Effector memory CD4-positive, alpha-beta T cell (primary cell): ENCODE data around the gene CPNE4.

Source experiments
- DNase-seq, 3 donors: peaks; one replicate each; pipeline ENCODE4 v3.0.0-alpha.2; 2020
- H3K27ac ChIP-seq: 2 replicates; pipeline ENCODE4 v1.7.0; 2013; ENCODE audit warnings: mild to moderate bottlenecking, low read length, moderate library complexity; ENCODE audit not compliant: insufficient read depth, poor library complexity, severe bottlenecking
- H3K27me3 ChIP-seq: replicated peaks from 2 replicates; pipeline ENCODE4 v1.7.0; 2013; ENCODE audit warnings: mild to moderate bottlenecking, low read length; ENCODE audit not compliant: insufficient read depth, control insufficient read depth, poor library complexity, severe bottlenecking
- H3K36me3 ChIP-seq: 2 replicates; pipeline ENCODE4 v1.7.0; 2013; ENCODE audit warnings: mild to moderate bottlenecking, low read length, moderate library complexity; ENCODE audit not compliant: control insufficient read depth, insufficient read depth
- H3K4me1 ChIP-seq: 2 replicates; pipeline ENCODE4 v1.7.0; 2013; ENCODE audit warnings: low read length, mild to moderate bottlenecking; ENCODE audit not compliant: control insufficient read depth, insufficient read depth, poor library complexity, severe bottlenecking
- H3K4me3 ChIP-seq: 2 replicates; pipeline ENCODE4 v1.7.0; 2013; ENCODE audit warnings: low read length, low read depth, mild to moderate bottlenecking; ENCODE audit not compliant: insufficient read depth, poor library complexity, severe bottlenecking
- H3K9me3 ChIP-seq: 2 replicates; pipeline ENCODE4 v1.7.0; 2013; ENCODE audit warnings: mild to moderate bottlenecking, low read length, moderate library complexity; ENCODE audit not compliant: control insufficient read depth

Gene CPNE4

DNA sequence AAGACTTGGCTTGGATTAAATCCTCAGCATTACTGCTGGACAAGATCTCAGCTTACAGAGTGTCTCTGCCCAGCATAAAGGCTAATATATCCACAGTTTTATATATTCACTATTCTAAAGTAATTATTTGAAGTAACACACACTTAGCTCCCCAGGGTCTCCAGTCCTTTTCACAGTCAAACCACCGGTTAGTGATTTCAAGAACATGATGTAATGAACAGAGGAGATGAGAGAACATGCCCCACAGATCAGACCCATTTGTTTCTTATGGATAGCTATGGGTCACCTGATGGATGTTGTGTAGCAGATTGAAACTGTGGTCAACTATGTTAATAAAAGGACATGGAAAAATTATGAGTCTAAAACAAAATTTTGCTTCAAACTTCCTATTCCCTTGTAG is 487.2 kb downstream of the CPNE4 start:
- Histone ChIP-seq H3K4me3 (no peak overlapping the region), H3K4me1 (no peaks in the 10 kb centered on the region), H3K27ac (no peak overlapping the region), H3K9me3 (no peaks in the 10 kb centered on the region), H3K27me3 (no peaks in the 10 kb centered on the region), H3K36me3 (no peaks in the 10 kb centered on the region)
- no peak for DNase-seq

DNA sequence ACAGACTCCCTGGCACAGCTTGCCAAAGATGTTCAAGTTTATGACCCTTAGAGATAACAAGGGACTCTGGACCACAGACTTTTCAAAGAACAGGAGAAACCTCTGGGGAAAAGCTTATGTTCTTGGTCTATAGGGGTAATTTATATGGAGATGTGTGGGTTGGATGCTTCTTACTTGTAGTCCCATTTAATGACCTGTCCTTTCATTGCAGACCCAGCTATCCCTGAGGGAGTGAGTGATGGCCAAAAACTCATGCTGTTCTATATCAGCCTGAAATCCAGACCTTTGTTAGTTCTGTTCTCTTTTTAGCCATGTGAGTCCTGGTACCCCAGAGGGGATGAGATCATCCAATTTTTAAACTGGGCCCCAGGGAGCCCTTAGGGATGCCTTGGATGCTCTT is 488.4 kb downstream of the CPNE4 start:
- DNase-seq, result no peak
- no peaks in the 10 kb centered on the region for H3K36me3 ChIP-seq
- no peaks in the 10 kb centered on the region for H3K4me1 ChIP-seq
- H3K4me3 ChIP-seq, result no peak overlapping the region
- H3K9me3 ChIP-seq, result no peaks in the 10 kb centered on the region
- H3K27me3 ChIP-seq, result no peaks in the 10 kb centered on the region
- no peak overlapping the region for H3K27ac ChIP-seq

DNA sequence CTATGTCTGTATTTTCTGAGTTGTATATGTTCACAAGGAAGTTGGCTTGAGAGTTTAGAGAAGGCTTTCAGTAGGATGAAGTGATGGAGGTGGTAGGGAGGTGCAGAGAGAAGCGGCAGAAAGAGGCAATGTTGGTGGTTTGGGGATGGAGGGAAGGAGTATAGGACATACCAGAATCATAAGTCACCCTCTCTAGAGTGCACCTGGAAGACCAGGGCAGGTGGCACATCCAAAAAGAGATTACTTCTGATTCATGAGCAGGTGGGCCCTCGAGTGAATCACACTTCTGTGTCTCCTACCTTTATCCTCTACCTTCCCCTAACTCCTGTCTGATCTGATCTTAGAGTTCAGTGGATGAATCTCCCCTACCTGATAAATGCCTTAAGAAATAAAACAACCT is 490.3 kb downstream of the CPNE4 start:
- no peaks in the 10 kb centered on the region for H3K27me3 ChIP-seq
- H3K36me3 ChIP-seq, result no peaks in the 10 kb centered on the region
- H3K4me1 ChIP-seq, result no peaks in the 10 kb centered on the region
- DNase-seq, result no peak
- no peak overlapping the region for H3K27ac ChIP-seq
- no peak overlapping the region for H3K4me3 ChIP-seq
- H3K9me3 ChIP-seq, result no peaks in the 10 kb centered on the region

DNA sequence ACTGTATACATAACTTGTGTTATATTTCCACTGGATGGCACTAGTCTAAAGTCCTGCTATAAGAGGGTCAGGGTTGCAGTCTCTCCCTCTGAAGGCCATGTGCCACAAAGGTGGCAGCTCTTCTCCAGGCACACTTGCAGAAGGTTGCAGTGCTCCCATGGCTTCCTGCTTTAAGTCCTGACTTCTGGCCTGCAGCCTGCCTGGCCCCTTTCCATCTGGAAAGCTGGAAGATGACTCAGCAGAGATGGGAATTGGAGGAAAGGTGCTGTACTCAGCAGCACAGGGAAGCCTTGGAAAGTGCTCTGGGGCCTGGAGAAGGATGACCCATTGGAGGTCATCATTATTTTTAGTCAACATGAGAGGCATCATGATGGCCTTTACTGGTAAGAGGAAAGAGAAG is 491.1 kb downstream of the CPNE4 start:
- Histone ChIP-seq H3K9me3 (no peaks in the 10 kb centered on the region), H3K36me3 (no peaks in the 10 kb centered on the region), H3K27me3 (no peaks in the 10 kb centered on the region), H3K27ac (no peak overlapping the region), H3K4me1 (no peaks in the 10 kb centered on the region), H3K4me3 (no peak overlapping the region)
- DNase-seq, result no peak

DNA sequence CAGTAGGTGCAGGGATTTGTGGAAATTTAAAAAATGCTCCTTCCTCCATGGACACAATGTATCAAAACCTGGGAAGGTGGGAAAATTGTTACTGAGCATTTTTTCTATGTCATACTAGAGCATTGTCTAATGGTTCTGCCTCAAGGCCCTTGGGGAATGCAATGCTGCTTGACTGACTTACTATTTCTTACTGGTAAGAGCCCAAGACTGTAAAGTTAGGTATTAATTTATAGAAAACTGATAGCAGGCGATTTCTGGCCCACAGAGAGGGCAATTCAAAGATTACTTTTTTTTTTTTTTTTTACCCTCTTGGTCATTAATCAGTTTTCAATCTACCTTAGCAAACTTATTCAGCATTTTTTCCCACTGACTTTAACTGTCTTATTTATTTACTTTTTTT is 493.5 kb downstream of the CPNE4 start:
- H3K36me3 ChIP-seq, result no peaks in the 10 kb centered on the region
- no peaks in the 10 kb centered on the region for H3K27me3 ChIP-seq
- no peak overlapping the region for H3K4me3 ChIP-seq
- no peak overlapping the region for H3K27ac ChIP-seq
- no peaks in the 10 kb centered on the region for H3K9me3 ChIP-seq
- DNase-seq, result no peak
- H3K4me1 ChIP-seq, result no peaks in the 10 kb centered on the region

DNA sequence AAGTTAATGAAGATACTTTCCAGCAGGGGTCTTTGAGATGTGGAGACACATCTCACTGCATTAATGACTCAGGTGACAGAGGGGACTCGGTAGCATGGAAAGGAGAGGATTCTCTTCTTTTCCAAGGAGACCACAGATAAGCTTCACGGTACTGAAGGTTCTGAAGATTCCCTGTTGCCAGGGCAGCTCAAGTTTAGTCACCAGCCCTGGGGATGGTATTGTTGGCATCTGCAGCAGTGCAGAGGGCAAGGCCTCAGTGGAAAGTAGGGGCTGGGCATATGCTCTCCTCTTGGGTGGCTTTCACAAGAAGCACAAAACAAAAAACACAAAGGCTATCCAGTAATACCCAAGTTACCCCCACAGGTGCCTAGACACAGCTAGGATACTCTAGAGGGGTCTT is 494.0 kb downstream of the CPNE4 start:
- H3K36me3 ChIP-seq, result no peaks in the 10 kb centered on the region
- no peaks in the 10 kb centered on the region for H3K4me1 ChIP-seq
- H3K27ac ChIP-seq, result no peak overlapping the region
- no peaks in the 10 kb centered on the region for H3K9me3 ChIP-seq
- H3K4me3 ChIP-seq, result no peak overlapping the region
- H3K27me3 ChIP-seq, result no peaks in the 10 kb centered on the region
- no peak for DNase-seq

DNA sequence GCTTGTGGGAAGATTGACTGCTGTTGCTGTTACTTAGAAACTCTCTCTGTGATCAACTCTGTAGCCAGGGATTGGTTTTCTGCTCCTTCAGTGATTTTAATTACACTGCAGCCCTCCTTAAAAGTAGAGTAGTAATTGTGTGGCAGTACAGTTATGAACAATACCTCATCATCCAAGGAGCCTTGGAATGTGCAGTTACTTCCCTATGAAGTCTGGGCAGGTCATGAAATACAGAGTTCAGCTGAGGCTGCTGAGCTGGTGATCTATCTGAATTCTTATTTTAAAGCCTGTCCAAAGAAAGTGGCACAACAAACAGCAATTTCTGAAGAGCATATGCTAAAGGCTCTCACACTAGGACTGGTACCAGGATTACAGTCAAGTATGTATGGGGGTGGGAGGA is 494.7 kb downstream of the CPNE4 start:
- DNase-seq, result no peak
- H3K4me1 ChIP-seq, result no peaks in the 10 kb centered on the region
- H3K36me3 ChIP-seq, result no peaks in the 10 kb centered on the region
- no peak overlapping the region for H3K4me3 ChIP-seq
- no peaks in the 10 kb centered on the region for H3K9me3 ChIP-seq
- H3K27ac ChIP-seq, result no peak overlapping the region
- H3K27me3 ChIP-seq, result no peaks in the 10 kb centered on the region

DNA sequence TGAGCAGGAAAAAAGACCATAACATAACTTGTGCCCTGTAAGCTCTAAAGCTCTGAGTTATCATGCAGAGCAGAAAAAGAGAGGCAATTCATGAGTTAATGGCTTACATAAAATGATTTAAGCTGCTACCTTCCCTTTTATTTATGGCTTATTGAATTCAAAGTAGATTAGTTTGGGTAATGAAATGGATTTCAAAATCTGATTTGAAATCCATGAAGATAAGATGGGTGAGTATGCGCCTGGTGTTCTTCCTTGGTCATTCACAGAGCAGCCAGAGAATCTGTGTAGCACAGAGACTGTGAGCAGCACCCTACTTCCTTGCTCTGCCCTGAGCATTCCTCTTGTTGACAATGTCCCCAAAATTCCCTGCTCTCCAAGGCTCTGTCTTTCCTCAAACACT is 495.8 kb downstream of the CPNE4 start:
- DNase-seq, result no peak
- H3K4me3 ChIP-seq, result no peak overlapping the region
- H3K36me3 ChIP-seq, result no peaks in the 10 kb centered on the region
- H3K27me3 ChIP-seq, result no peaks in the 10 kb centered on the region
- no peaks in the 10 kb centered on the region for H3K4me1 ChIP-seq
- H3K27ac ChIP-seq, result no peak overlapping the region
- H3K9me3 ChIP-seq, result no peaks in the 10 kb centered on the region

DNA sequence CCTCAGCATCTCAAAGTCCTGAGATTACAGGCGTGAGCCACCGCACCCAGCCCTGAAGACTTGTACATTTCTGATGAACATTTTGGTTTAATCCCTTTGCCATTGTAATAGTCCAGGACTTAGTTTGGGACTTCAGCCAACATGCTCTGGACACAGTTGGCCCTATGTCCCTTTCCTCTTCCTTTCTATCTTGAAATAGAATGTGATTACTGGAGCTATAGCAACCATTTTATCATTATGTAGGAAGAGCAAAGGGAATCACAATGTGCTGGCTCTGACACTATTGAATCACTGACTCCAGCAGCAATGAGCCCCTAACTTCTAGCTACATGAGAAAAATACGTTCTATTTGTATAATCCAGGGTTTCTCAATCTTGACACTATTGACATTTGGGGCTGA is 497.3 kb downstream of the CPNE4 start:
- no peaks in the 10 kb centered on the region for H3K9me3 ChIP-seq
- no peak overlapping the region for H3K4me3 ChIP-seq
- no peaks in the 10 kb centered on the region for H3K27me3 ChIP-seq
- H3K27ac ChIP-seq, result no peak overlapping the region
- no peaks in the 10 kb centered on the region for H3K4me1 ChIP-seq
- H3K36me3 ChIP-seq, result no peaks in the 10 kb centered on the region
- no peak for DNase-seq

DNA sequence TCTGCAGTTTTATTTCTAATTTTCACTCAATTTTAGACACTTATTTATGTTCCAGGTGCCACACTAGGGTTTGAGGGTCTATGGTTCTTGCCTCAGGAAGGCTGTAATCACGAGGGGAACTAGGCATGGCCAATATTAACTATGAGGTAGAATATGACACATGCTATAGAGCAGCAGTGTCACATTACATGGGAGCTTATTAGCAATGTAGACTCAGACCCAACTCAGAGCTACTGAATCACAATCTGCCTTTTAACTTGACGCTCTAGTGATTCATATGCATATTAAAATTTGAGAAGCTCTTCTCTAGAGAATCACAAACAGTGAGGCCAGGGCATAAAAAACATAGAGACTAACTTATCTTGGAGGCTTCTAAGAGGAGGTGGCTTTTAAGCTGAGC is 499.2 kb downstream of the CPNE4 start:
- no peaks in the 10 kb centered on the region for H3K9me3 ChIP-seq
- H3K4me3 ChIP-seq, result no peak overlapping the region
- no peaks in the 10 kb centered on the region for H3K4me1 ChIP-seq
- no peaks in the 10 kb centered on the region for H3K36me3 ChIP-seq
- H3K27me3 ChIP-seq, result no peaks in the 10 kb centered on the region
- DNase-seq, result no peak
- H3K27ac ChIP-seq, result no peak overlapping the region

DNA sequence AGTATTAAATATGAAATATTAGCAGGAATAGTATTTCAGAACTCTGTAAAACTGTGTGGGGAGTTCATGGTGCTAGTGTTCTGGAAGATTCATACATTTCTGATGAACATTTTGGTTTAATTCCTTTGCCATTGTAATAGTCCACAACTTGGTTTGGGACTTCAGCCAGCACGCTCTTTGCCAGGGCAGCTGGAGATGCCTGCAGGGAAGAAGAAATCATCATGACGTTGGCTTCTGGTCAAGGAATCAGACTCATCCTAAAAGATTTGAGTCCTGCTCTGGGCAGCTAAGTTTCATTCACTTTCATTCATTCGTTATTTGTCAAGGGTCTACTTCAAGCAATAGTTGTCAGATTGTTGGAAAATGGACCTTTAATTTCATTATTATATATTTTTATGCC is 499.7 kb downstream of the CPNE4 start:
- Histone ChIP-seq H3K36me3 (no peaks in the 10 kb centered on the region), H3K4me3 (no peak overlapping the region), H3K27me3 (no peaks in the 10 kb centered on the region), H3K4me1 (no peaks in the 10 kb centered on the region), H3K27ac (no peak overlapping the region), H3K9me3 (no peaks in the 10 kb centered on the region)
- DNase-seq, result no peak
